H9 (cell line): ENCODE measurements around the gene FLCN. TPM values are rescaled to one million over a fixed set of nuclear protein-coding genes. Genes with fewer than 3 reads are reported as not detected.

ENCODE experiments used
- DNase-seq: peaks from one replicate; pipeline ENCODE4 v3.0.0-alpha.2; 2017
- H2AFZ ChIP-seq: one replicate; pipeline ENCODE4 v1.6.1; 2013; ENCODE audit warnings: mild to moderate bottlenecking, low read length, control low read depth, moderate library complexity
- H2AK5ac ChIP-seq: 2 replicates; pipeline ENCODE4 v1.6.1; 2013; ENCODE audit warnings: low read length, control low read depth, mixed read lengths; ENCODE audit not compliant: insufficient read length
- H2BK120ac ChIP-seq: one replicate; pipeline ENCODE4 v1.6.1; 2013; ENCODE audit warnings: low read depth, mild to moderate bottlenecking, low read length, control low read depth, inconsistent platforms; ENCODE audit not compliant: poor library complexity, severe bottlenecking
- H2BK12ac ChIP-seq: 2 replicates; pipeline ENCODE4 v1.6.1; 2013; ENCODE audit warnings: low read length, control low read depth, mixed read lengths, low read depth; ENCODE audit not compliant: insufficient read length
- H2BK15ac ChIP-seq: 2 replicates; pipeline ENCODE4 v1.6.1; 2013; ENCODE audit warnings: low read depth, low read length, control low read depth
- H2BK20ac ChIP-seq: one replicate; pipeline ENCODE4 v1.6.1; 2013; ENCODE audit warnings: low read depth, mild to moderate bottlenecking, low read length, control low read depth, inconsistent platforms; ENCODE audit not compliant: poor library complexity, severe bottlenecking
- H2BK5ac ChIP-seq: 2 replicates; pipeline ENCODE4 v1.6.1; 2013; ENCODE audit warnings: low read length, control low read depth, mixed read lengths; ENCODE audit not compliant: insufficient read length
- H3K14ac ChIP-seq: 2 replicates; pipeline ENCODE4 v1.6.1; 2013; ENCODE audit warnings: low read length, control low read depth; ENCODE audit not compliant: insufficient read depth
- H3K18ac ChIP-seq: 2 replicates; pipeline ENCODE4 v1.6.1; 2013; ENCODE audit warnings: low read depth, mild to moderate bottlenecking, mixed read lengths, low read length, control low read depth; ENCODE audit not compliant: insufficient read length
- H3K23ac ChIP-seq: 2 replicates; pipeline ENCODE4 v1.6.1; 2013; ENCODE audit warnings: low read length, control low read depth, mixed read lengths, low read depth; ENCODE audit not compliant: insufficient read length
- H3K23me2 ChIP-seq: 2 replicates; pipeline ENCODE4 v1.6.1; 2013; ENCODE audit warnings: low read depth, mild to moderate bottlenecking, mixed read lengths, low read length, control low read depth; ENCODE audit not compliant: insufficient read length, poor library complexity, severe bottlenecking
- H3K27ac ChIP-seq: 2 replicates; pipeline ENCODE4 v1.5.1; 2013; ENCODE audit warnings: low read length, control low read depth, mixed read lengths, low read depth; ENCODE audit not compliant: insufficient read length
- H3K27me3 ChIP-seq: 2 replicates; pipeline ENCODE4 v1.6.1; 2013; ENCODE audit warnings: low read length, control low read depth, inconsistent platforms; ENCODE audit not compliant: insufficient read depth
- H3K4ac ChIP-seq: 2 replicates; pipeline ENCODE4 v1.6.1; 2013; ENCODE audit warnings: low read depth, mild to moderate bottlenecking, control low read depth, inconsistent platforms, low read length, moderate library complexity
- H3K4me1 ChIP-seq: 2 replicates; pipeline ENCODE4 v1.6.1; 2013; ENCODE audit warnings: low read length, control low read depth, inconsistent platforms; ENCODE audit not compliant: insufficient read depth
- H3K4me2 ChIP-seq: 2 replicates; pipeline ENCODE4 v1.6.1; 2013; ENCODE audit warnings: low read length, control low read depth, mixed read lengths; ENCODE audit not compliant: insufficient read length, insufficient read depth
- H3K56ac ChIP-seq: 2 replicates; pipeline ENCODE4 v1.6.1; 2013; ENCODE audit warnings: low read depth, mild to moderate bottlenecking, mixed read lengths, low read length, control low read depth; ENCODE audit not compliant: insufficient read length
- H3K79me1 ChIP-seq: 2 replicates; pipeline ENCODE4 v1.6.1; 2013; ENCODE audit warnings: low read depth, mild to moderate bottlenecking, moderate library complexity, low read length, control low read depth, inconsistent platforms; ENCODE audit not compliant: insufficient read depth, poor library complexity, severe bottlenecking
- H3K79me2 ChIP-seq: 2 replicates; pipeline ENCODE4 v1.6.1; 2013; ENCODE audit warnings: low read length, control low read depth, inconsistent platforms; ENCODE audit not compliant: insufficient read depth
- H3K9ac ChIP-seq: 2 replicates; pipeline ENCODE4 v1.6.1; 2013; ENCODE audit warnings: low read length, control low read depth, mixed read lengths; ENCODE audit not compliant: insufficient read length; ENCODE audit errors: extremely low read depth
- H3K9me3 ChIP-seq: one replicate; pipeline ENCODE4 v1.6.1; 2013; ENCODE audit warnings: low read depth, low read length, inconsistent platforms; ENCODE audit not compliant: control insufficient read depth
- H3T11ph ChIP-seq: one replicate; pipeline ENCODE4 v1.6.1; 2013; ENCODE audit warnings: mild to moderate bottlenecking, low read length, control low read depth, inconsistent platforms
- H4K20me1 ChIP-seq: one replicate; pipeline ENCODE4 v1.6.1; 2013; ENCODE audit not compliant: control insufficient read depth, insufficient read length, insufficient read depth
- H4K5ac ChIP-seq: 2 replicates; pipeline ENCODE4 v1.6.1; 2013; ENCODE audit warnings: low read depth, mild to moderate bottlenecking, mixed read lengths, low read length, control low read depth; ENCODE audit not compliant: insufficient read length
- H4K8ac ChIP-seq: replicated peaks from 2 replicates; pipeline ENCODE4 v1.6.1; 2013; ENCODE audit warnings: low read length, control low read depth, mixed read lengths, low read depth; ENCODE audit not compliant: insufficient read length
- H4K91ac ChIP-seq: 2 replicates; pipeline ENCODE4 v1.6.1; 2013; ENCODE audit warnings: low read depth, mild to moderate bottlenecking, moderate library complexity, mixed read lengths, low read length, control low read depth; ENCODE audit not compliant: insufficient read length
- H3K27ac Mint-ChIP-seq, 3 experiments: 2 replicates in 2 of 3; 3 replicates in 1 of 3; pipeline ENCODE4 v1.8.0; 2020 to 2021; ENCODE audit warnings: mixed read lengths in 3 of 3, mild to moderate bottlenecking in 1 of 3, moderate library complexity in 1 of 3
- H3K27me3 Mint-ChIP-seq: 2 replicates; pipeline ENCODE4 v1.8.0; 2021; ENCODE audit warnings: low read depth, mild to moderate bottlenecking, moderate library complexity, mixed read lengths
- H3K36me3 Mint-ChIP-seq, 3 experiments: 2 replicates in 2 of 3; 3 replicates in 1 of 3; pipeline ENCODE4 v1.8.0; 2020 to 2021; ENCODE audit warnings: low read depth in 3 of 3, mixed read lengths in 3 of 3; ENCODE audit not compliant: insufficient read depth in 1 of 3
- H3K4me1 Mint-ChIP-seq, 2 experiments: 2 replicates each; pipeline ENCODE4 v1.8.0; 2020; ENCODE audit warnings: mixed read lengths in 2 of 2
- H3K4me3 Mint-ChIP-seq, 2 experiments: 2 replicates in 1 of 2; 3 replicates in 1 of 2; pipeline ENCODE4 v1.8.0; 2020 to 2021; ENCODE audit warnings: mild to moderate bottlenecking in 2 of 2, mixed read lengths in 2 of 2, moderate library complexity in 1 of 2
- H3K9me3 Mint-ChIP-seq, 2 experiments: 2 replicates in 1 of 2; 3 replicates in 1 of 2; pipeline ENCODE4 v1.8.0; 2020; ENCODE audit warnings: mild to moderate bottlenecking in 2 of 2, mixed read lengths in 2 of 2, moderate library complexity in 1 of 2
- WGBS: extraction: QIAGEN DNeasy Blood & Tissue Kit; methylation state at CpG from one replicate; pipeline ENCODE4 v1.1.7; 2013; ENCODE audit warnings: missing lambda C conversion rate, low lambda C conversion rate, mixed read lengths; ENCODE audit not compliant: insufficient read length; ENCODE audit errors: extremely low coverage; 5-methylcytosine and 5-hydroxymethylcytosine counted together
- total RNA-seq: library from RNA; stranded (reverse); gene quantifications from 2 replicates; pipeline ENCODE4 v1.2.1, GENCODE V29; 2021
- TF ChIP-seq, protein P1 (sequence below): fragments of 200-600 bp; sonication (generic); conservative IDR thresholded peaks from 3 replicates; pipeline ENCODE4 v1.8.0; 2021; ENCODE audit warnings: antibody characterized with exemption, mild to moderate bottlenecking

The FLCN gene
- total RNA-seq, 1 experiment from 2014 or later: 33.3 TPM

DNA sequence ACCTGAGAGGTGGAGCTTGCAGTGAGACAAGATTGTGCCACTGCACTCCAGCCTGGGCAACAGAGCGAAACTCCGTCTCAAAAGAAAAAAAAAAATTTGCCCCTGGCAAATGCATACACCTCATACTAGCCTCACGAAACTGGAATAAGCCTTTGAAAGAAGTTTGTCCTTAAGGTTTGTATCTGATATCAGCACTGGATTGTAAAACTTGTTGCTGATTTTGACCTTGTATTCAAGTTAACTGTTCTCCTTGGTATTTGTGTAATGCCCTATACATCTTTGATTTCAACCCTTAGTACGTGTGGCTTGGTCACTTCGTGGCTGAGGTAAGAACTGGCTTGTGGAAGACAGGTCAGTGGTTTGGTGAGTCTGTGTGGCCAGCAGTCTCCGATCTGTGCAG lies 6.2 kb upstream of the FLCN start:
- Mint-ChIP-seq H3K4me3 (no peak overlapping the region), H3K27ac (peak overlapping the region in 1 of 3 experiments; percentile 72; a peak in 1 of 7 replicates)
- no peaks in the 10 kb centered on the region for H4K20me1 ChIP-seq

More for the DNA sequence above, 6.2 kb upstream of the FLCN start:
- H2BK5ac ChIP-seq: no peak overlapping the region
- H3K9ac ChIP-seq: no peak overlapping the region
- no peaks in the 10 kb centered on the region for H3K79me2 ChIP-seq
- no peak overlapping the region for H3K23ac ChIP-seq
- no peak overlapping the region for H3K4ac ChIP-seq
- no peak overlapping the region for H3K27ac ChIP-seq
- no peak overlapping the region for H3K18ac ChIP-seq
- TF ChIP-seq, protein P1, sequence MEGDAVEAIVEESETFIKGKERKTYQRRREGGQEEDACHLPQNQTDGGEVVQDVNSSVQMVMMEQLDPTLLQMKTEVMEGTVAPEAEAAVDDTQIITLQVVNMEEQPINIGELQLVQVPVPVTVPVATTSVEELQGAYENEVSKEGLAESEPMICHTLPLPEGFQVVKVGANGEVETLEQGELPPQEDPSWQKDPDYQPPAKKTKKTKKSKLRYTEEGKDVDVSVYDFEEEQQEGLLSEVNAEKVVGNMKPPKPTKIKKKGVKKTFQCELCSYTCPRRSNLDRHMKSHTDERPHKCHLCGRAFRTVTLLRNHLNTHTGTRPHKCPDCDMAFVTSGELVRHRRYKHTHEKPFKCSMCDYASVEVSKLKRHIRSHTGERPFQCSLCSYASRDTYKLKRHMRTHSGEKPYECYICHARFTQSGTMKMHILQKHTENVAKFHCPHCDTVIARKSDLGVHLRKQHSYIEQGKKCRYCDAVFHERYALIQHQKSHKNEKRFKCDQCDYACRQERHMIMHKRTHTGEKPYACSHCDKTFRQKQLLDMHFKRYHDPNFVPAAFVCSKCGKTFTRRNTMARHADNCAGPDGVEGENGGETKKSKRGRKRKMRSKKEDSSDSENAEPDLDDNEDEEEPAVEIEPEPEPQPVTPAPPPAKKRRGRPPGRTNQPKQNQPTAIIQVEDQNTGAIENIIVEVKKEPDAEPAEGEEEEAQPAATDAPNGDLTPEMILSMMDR: no peak
- H3K79me1 ChIP-seq: no peaks in the 10 kb centered on the region
- H3K9me3 ChIP-seq: no peaks in the 10 kb centered on the region
- H2AK5ac ChIP-seq: no peak overlapping the region
- no peak overlapping the region for H2BK12ac ChIP-seq
- no peak overlapping the region for H2BK120ac ChIP-seq
- WGBS: no CpG with 5 or more reads among the region's 6 CpGs
- H3K27me3 ChIP-seq: no peaks in the 10 kb centered on the region
- no peak overlapping the region for H4K5ac ChIP-seq
- no peak overlapping the region for H4K91ac ChIP-seq
- H3K56ac ChIP-seq: no peak overlapping the region
- no peak overlapping the region for H3T11ph ChIP-seq
- Mint-ChIP-seq H3K27me3 (no peaks in the 10 kb centered on the region), H3K36me3 (peaks cover 13 to 33% (median 25%) of the 10 kb centered on the region in 3 experiments; a peak in 6 of 7 replicates), H3K4me1 (peaks cover 6 to 12% of the 10 kb centered on the region in 2 experiments; a peak in 3 of 4 replicates), H3K9me3 (no peaks in the 10 kb centered on the region)
- no peaks in the 10 kb centered on the region for H3K23me2 ChIP-seq
- H4K8ac ChIP-seq: no peak overlapping the region
- H3K4me1 ChIP-seq: no peaks in the 10 kb centered on the region
- H2BK15ac ChIP-seq: no peak overlapping the region
- H3K14ac ChIP-seq: no peak overlapping the region
- no peak overlapping the region for H3K4me2 ChIP-seq
- no peak overlapping the region for H2AFZ ChIP-seq
- H2BK20ac ChIP-seq: no peak overlapping the region
- DNase-seq: no peak
